IPS-NIHi7 (cell line): ENCODE results near the gene UMODL1.
"Not testable (repeated sequence)": the region's sequence is repeated elsewhere in the genome, so short reads cannot be mapped to it uniquely, and the experiment has no call there.

Experiments
- DNase-seq: peaks from one replicate; pipeline ENCODE4 v3.0.0; 2012; ENCODE audit warnings: mixed read lengths; ENCODE audit errors: extremely low spot score

The UMODL1 gene

DNA sequence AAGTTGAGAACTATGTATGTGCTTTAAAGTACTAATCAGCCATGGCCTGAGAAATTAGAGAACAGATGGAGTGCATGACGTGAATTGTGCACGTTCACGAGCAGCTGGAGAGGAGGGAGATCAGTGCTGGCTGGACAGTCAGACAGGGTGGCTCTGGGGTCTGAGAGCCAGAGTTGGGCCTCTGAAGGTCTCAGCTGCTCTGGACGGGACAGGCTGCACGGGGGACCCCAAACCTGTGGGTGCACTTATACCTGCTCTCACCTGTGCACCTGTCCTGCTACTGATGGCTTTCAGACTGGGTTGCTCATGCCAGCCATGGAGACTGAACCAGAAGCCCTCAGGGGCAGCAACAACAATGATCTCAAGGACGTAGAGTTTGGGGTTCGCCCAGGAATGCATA lies 43.5 kb downstream of the UMODL1 start:
- DNase-seq, result no peak

- DNase-seq, result no peak
These were observed 44.1 kb downstream of the UMODL1 start for GRCh38 chr21:42115136-42115683.

DNA sequence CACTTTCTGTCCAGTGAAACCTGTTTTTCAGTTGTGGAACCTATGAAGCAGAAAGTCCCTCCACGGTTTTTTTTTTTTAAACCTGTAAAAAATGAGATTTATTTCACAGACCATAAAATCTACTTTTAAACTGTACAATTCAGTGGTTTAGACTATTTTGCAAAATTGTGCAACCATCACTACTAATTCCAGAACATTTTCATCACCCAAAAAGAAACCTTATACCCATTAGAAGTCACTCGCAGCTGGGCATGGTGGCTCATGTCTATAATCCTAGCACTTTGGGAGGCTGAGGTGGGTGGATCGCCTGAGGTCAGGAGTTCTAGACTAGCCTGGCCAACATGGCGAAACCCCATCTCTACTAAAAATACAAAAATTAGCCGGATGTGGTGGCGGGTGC lies 45.4 kb downstream of the UMODL1 start:
- not testable (repeated sequence) for DNase-seq

- peak; percentile 84 for DNase-seq
These were observed 46.3 kb downstream of the UMODL1 start for GRCh38 chr21:42117229-42117966.

GRCh38 chr21:42117967-42118780 lies 47.1 kb downstream of the UMODL1 start:
- no peak for DNase-seq

GRCh38 chr21:42118901-42119300 lies 47.8 kb downstream of the UMODL1 start:
- DNase-seq, result no peak

DNA sequence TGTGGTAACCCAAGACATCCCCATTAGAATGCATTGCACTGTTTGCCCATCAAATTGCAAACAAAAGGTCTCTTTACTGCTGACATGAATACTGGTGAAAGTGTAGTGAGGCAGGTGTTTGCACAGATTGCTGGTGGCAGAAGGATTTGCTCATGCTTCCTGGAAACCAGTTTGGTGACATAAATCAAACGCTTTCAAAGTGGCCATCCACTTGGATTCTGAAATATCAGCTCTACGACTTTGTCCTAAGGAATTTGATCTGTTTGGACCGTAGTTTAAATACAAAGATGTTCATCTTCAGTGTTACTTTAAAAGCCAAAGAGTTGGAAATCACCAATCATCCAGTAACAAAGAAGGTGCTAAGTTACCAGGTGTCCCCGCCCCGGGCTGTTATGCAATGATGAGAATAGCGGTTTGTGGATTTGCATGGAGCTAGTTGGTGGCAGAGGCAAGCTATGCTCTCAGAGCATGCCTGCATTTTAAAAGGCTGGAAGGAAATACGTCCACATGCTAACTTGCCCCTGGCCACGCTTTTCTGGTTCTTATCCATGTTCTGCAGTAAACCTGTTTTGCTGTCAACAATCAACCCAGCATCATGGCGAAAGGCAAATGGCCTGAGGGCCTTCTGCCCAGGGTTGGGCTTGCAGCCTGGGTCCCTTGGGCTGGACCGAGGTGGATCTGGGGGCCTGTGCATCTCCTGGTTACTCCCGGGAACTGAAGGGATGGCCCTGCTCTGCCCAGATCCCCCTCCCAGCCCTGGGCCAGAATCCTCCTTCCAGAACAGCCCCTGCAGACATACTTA lies 49.2 kb downstream of the UMODL1 start:
- DNase-seq, result no peak

- DNase-seq, result no peak
These were observed 49.9 kb downstream of the UMODL1 start for GRCh38 chr21:42120903-42121535.

- no peak for DNase-seq
These were observed 50.7 kb downstream of the UMODL1 start for GRCh38 chr21:42121794-42122193.

DNA sequence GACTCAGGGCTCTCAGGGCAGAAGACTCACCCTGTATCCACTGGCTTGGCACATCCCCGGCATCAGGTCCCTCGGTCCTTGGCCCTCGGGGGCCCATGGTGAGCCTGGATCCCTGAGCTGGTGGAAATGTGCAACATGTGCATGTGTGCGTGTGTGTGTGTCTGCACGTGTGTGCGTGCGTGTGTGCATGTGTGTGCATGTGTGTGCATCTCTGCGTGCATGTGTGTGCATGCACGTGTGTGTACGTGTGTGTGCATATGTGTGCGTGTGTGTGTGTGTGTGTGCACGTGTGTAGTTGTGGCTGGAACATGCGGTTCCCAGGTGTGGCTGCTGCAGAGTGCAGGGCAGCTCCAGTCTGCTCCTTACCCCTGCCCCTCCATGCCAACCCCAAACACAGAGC lies 51.3 kb downstream of the UMODL1 start:
- DNase-seq, result no peak

DNA sequence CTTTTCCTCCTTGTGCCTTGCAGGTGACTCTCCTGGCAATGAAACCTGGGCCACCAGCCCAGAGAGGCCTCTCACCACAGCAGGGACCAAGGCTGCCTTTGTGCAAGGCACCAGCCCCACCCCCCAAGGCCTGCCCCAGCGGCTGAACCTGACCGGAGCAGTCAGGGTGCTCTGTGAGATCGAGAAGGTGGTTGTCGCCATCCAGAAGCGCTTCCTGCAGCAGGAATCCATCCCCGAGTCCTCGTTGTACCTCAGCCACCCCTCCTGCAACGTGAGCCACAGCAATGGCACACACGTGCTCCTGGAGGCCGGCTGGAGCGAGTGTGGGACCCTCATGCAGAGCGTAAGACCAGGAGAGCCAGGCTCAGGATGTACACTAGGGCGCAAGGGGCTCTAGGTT lies 51.7 kb downstream of the UMODL1 start:
- DNase-seq, result no peak

DNA sequence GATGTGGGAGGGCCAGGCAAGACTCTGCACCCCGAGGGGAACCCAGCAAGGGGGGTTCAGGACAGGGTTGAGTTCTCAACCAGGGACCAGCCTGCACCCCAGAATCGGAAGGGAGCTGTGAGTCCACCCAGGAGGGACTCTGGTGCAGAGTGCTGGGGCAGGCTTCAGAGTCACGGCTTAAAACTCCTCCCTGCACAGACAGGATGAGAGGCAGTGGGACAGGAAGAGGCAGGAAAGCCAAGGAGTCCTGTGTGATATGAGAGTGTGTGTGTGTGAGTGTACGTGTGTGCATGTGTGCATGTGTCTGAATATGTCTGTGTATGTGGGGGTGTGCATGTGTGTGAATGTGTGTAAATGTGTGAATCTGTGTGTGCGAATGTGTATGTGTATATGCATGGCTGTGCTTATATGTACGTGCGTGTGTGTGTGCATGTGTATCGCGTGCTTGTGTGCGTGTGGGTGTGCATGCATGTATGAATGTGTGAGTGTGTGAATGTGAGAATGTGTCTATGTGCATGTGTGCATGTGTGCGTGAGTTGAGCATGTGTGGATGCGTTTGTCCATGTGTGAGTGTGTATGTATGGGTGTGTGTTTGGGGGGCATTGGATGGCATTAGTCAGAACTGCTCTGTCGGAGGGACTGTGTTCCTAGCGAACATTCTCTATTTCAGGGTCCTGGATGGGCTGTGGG lies 52.2 kb downstream of the UMODL1 start:
- DNase-seq, result no peak

DNA sequence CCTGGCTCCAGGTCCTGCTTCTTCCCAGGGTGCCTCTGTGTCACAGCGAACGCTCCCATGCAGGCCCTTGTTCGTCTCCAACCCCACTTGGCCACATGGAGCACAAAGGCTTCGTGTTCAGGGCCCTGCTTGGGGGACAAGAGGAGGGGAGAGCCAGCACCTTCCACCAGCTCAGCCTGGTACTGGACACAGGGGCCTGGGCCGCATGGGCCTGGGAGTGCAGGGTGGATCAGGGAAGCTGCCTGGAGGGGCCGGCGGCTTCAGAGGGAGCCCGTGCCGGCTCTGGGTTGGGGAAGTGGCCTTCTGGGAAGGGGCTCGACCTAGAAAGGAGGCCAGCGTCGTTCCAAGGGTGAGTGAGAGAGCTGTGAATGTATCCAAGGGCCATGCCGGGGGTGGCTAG lies 53.0 kb downstream of the UMODL1 start:
- no peak for DNase-seq

- DNase-seq, result no peak
These were observed 53.9 kb downstream of the UMODL1 start for GRCh38 chr21:42124826-42125570.

- peak; percentile 54 for DNase-seq
These were observed 54.7 kb downstream of the UMODL1 start for GRCh38 chr21:42125571-42126544.

DNA sequence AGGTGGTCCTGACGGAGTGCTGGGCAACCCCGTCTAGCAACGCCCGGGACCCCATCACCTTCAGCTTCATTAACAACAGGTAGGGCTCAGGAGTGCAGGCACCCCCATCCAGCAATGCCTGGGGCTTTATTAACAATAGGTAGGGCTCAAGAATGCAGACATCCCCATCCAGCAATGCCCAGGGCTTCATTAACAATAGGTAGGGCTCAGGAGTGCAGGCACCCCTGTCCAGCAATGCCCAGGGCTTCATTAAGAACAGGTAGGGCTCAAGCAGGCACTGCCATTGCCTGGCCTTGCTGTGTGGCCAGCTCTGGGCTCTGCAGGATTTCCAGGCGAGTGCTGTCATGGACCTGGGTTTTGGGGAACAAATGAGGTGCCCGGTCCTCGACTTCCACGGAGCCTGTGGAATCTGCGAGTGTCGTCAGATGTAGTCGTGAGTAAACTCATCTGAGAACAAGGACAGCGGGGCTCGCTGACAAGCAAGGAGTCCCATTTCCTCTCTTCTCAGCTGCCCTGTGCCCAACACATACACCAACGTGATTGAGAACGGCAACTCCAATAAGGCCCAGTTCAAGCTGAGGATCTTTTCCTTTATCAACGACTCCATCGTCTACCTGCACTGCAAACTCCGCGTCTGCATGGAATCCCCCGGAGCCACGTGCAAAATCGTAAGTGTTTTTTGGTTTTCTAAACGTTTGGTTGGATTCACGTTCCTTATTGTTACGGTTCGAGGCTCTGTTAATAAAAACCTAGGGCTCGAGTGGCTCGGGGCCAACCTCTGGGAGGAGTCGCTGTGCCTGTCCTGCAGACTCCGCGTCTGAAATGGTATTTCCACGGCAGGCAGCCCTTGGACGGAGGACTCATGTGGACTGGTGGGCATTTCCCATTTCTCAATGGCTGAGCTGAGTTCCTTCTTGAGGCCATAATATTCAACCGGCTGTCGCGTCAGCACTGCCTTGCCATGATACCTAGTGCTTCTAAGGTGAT lies 56.3 kb downstream of the UMODL1 start:
- no peak for DNase-seq

DNA sequence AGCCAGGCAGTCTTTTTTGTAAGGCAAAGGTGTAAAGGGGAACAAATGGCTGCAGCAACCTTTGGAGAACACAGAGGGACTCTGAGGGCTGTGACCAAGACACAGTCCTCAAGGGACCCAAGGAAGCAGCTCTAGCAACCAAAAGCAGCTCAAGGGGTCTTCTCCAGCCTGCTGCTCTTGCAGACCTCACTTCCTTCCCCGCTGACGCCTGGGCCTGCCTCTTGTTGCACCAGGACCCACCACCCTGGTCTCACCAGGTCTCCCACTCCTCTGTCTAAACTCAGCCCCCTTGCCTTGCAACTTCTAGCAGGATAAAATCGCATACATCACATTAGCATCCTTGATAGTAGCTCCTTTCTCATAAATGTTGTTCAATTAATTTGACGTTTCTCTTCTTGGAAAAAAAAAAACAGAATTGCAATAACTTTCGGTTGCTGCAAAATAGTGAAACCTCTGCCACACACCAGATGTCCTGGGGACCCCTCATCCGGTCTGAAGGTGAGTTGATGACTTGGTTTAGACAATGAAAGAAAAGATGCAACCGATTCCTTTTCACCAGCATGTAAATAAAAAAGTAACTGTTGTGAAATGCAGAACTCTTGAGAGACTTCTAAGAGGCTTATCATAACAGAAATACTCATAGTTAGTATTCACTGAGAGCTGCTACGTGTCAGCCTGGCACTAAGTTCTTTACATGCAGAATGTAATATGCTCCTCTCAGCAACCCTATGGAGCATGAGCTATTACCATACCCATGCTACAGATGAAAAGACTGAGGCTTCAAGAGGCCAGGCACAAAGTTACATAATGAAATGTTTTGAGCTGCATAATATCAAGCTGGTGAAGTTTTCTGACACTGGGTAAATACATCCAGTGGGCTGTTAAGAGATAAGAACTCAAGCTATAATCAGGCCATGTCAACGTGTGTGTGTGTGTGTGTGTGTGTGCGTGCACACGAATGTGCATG lies 58.5 kb downstream of the UMODL1 start:
- no peak for DNase-seq
